Measurements from ENCODE around the gene CROT.

The CROT gene

DNA sequence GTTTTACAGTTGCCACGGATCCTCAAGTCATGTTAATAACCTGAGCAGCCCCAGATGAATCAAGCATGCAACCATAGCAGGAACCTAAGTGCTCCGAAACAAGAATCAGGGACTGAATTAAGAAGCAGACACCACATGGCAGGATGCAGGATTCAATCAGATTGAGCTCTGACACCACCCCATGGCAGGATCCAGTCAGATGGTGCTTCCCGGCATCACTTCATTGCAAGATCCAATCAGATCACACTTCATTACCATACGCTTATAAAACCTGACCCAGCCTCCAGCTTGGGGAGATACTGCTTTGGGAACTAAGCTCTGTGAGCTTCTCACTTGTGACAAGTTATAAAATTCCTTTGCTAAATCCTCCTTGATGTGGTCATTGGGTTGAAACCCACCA is 74.7 kb downstream of the CROT start:
- H3K79me2 ChIP-seq (ENCODE audit: control insufficient read depth, low read length), result no peaks in the 10 kb centered on the region

DNA sequence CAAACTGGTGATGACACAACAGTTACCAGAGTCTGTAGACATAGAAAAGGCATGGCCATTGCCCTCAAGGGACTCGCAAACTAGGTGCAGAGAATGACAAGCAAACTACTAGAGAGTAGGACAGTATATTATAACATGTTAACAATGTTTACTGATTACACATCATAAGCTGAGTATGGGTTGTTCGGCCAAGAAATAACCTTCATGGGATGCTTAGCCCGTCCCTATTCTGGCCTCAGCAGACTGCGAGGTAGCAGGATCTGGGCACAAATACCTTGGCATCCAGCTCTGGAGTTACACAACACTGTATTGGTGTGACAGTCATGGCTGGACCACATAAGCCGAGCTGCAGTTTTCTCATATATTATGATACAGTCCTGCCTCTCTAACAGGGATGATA is 78.6 kb downstream of the CROT start:
- Histone ChIP-seq H3K27me3 (ENCODE audit: control insufficient read depth, low read length) (no peaks in the 10 kb centered on the region), H3K79me2 (ENCODE audit: control insufficient read depth, low read length) (no peaks in the 10 kb centered on the region), H4K20me1 (ENCODE audit: control insufficient read depth, insufficient read depth, low read depth, low read length) (no peaks in the 10 kb centered on the region), H3K4me2 (ENCODE audit: low read length) (no peak overlapping the region), H3K4me3 (ENCODE audit: low read length) (no peak overlapping the region), H3K9me3 (ENCODE audit: control insufficient read depth, insufficient read depth, low read length) (no peaks in the 10 kb centered on the region), H3K36me3 (ENCODE audit: control insufficient read depth, low read length) (no peaks in the 10 kb centered on the region), H3K4me1 (ENCODE audit: control insufficient read depth, low read length) (peaks cover 9% of the 10 kb centered on the region), H3K9me2 (replicated peaks; ENCODE audit: control insufficient read depth, low read length) (no peaks in the 10 kb centered on the region), H3K27ac (ENCODE audit: low read depth, low read length) (no peak overlapping the region), H3F3A (ENCODE audit: control insufficient read depth, insufficient read depth) (no peaks in the 10 kb centered on the region)
- TF ChIP-seq, protein P1, sequence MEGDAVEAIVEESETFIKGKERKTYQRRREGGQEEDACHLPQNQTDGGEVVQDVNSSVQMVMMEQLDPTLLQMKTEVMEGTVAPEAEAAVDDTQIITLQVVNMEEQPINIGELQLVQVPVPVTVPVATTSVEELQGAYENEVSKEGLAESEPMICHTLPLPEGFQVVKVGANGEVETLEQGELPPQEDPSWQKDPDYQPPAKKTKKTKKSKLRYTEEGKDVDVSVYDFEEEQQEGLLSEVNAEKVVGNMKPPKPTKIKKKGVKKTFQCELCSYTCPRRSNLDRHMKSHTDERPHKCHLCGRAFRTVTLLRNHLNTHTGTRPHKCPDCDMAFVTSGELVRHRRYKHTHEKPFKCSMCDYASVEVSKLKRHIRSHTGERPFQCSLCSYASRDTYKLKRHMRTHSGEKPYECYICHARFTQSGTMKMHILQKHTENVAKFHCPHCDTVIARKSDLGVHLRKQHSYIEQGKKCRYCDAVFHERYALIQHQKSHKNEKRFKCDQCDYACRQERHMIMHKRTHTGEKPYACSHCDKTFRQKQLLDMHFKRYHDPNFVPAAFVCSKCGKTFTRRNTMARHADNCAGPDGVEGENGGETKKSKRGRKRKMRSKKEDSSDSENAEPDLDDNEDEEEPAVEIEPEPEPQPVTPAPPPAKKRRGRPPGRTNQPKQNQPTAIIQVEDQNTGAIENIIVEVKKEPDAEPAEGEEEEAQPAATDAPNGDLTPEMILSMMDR (IDR thresholded peaks at IDR 0.05; ENCODE audit: low read depth, low read length, poor library complexity, severe bottlenecking), result no peak
- TF ChIP-seq EZH2phosphoT487 (IDR thresholded peaks at IDR 0.05; ENCODE audit: borderline replicate concordance, low read length), result no peak

More for the DNA sequence above, 74.7 kb downstream of the CROT start:
- no peak for TF ChIP-seq EZH2phosphoT487 (IDR thresholded peaks at IDR 0.05; ENCODE audit: borderline replicate concordance, low read length)
- TF ChIP-seq, protein P1 (IDR thresholded peaks at IDR 0.05; ENCODE audit: low read depth, low read length, poor library complexity, severe bottlenecking), result no peak
- Histone ChIP-seq H3K4me2 (ENCODE audit: low read length) (no peak overlapping the region), H3K4me1 (ENCODE audit: control insufficient read depth, low read length) (no peaks in the 10 kb centered on the region), H3K36me3 (ENCODE audit: control insufficient read depth, low read length) (no peaks in the 10 kb centered on the region), H3K27me3 (ENCODE audit: control insufficient read depth, low read length) (no peaks in the 10 kb centered on the region), H3K9me2 (replicated peaks; ENCODE audit: control insufficient read depth, low read length) (no peaks in the 10 kb centered on the region), H3K9me3 (ENCODE audit: control insufficient read depth, insufficient read depth, low read length) (no peaks in the 10 kb centered on the region), H3K4me3 (ENCODE audit: low read length) (no peak overlapping the region), H4K20me1 (ENCODE audit: control insufficient read depth, insufficient read depth, low read depth, low read length) (no peaks in the 10 kb centered on the region), H3F3A (ENCODE audit: control insufficient read depth, insufficient read depth) (no peaks in the 10 kb centered on the region), H3K27ac (ENCODE audit: low read depth, low read length) (no peak overlapping the region)

DNA sequence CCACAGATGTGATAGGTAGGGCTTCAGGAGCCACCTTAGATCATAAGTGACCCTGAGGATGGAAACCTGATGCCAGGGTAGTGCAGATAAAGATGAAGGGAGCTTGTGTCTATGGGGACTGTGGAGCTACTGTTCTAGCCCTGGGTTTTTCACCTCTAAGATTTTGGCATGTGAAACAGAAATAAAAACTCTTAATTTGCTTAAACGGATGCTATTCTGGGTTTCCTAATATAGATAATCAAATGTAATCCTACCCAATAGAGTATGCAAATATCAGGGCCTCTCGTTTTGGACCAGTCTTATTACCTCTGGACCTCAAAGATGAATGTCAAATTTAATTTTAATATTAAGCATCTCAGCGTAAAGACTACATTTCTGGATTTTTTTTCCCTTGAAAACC is 80.7 kb downstream of the CROT start:
- 0 out of 2 replicates have a peak overlapping the region, but pooled peaks have one; percentile 2 for H3K4me2 ChIP-seq (ENCODE audit: low read length)

More for the DNA sequence above, 80.7 kb downstream of the CROT start:
- H3K9me3 ChIP-seq (ENCODE audit: control insufficient read depth, insufficient read depth, low read length), result no peaks in the 10 kb centered on the region
- no peaks in the 10 kb centered on the region for H4K20me1 ChIP-seq (ENCODE audit: control insufficient read depth, insufficient read depth, low read depth, low read length)
- no peaks in the 10 kb centered on the region for H3K36me3 ChIP-seq (ENCODE audit: control insufficient read depth, low read length)
- TF ChIP-seq EZH2phosphoT487 (IDR thresholded peaks at IDR 0.05; ENCODE audit: borderline replicate concordance, low read length), result no peak
- TF ChIP-seq, protein P1 (IDR thresholded peaks at IDR 0.05; ENCODE audit: low read depth, low read length, poor library complexity, severe bottlenecking), result no peak
- no peak overlapping the region for H3K4me3 ChIP-seq (ENCODE audit: low read length)
- H3F3A ChIP-seq (ENCODE audit: control insufficient read depth, insufficient read depth), result no peaks in the 10 kb centered on the region
- no peaks in the 10 kb centered on the region for H3K9me2 ChIP-seq (replicated peaks; ENCODE audit: control insufficient read depth, low read length)
- H3K27me3 ChIP-seq (ENCODE audit: control insufficient read depth, low read length), result no peaks in the 10 kb centered on the region
- peaks cover 9% of the 10 kb centered on the region for H3K4me1 ChIP-seq (ENCODE audit: control insufficient read depth, low read length)
- H3K27ac ChIP-seq (ENCODE audit: low read depth, low read length), result no peak overlapping the region
- no peaks in the 10 kb centered on the region for H3K79me2 ChIP-seq (ENCODE audit: control insufficient read depth, low read length)
